WTC11 (cell line): ENCODE measurements around the gene FRMD4B.

Experiments
- ATF3 ChIP-seq: sonication (generic); formaldehyde crosslinking; conservative IDR thresholded peaks from 2 replicates; pipeline ENCODE4 v1.8.1; 2022; ENCODE audit warnings: mild to moderate bottlenecking, missing genetic modification reagents
- CBFB ChIP-seq: sonication (generic); formaldehyde crosslinking; IDR thresholded peaks from 2 replicates; pipeline ENCODE4 v1.8.1; 2022; ENCODE audit warnings: mild to moderate bottlenecking, low read depth, missing genetic modification reagents
- CTCF ChIP-seq: fragments of 200-600 bp; IDR thresholded peaks from 2 replicates; pipeline ENCODE4 v1.8.0; 2022; ENCODE audit warnings: antibody characterized with exemption
- MYBL2 ChIP-seq: sonication (generic); formaldehyde crosslinking; IDR thresholded peaks from 2 replicates; pipeline ENCODE4 v1.8.1; 2023; ENCODE audit warnings: mild to moderate bottlenecking, moderate library complexity, missing genetic modification reagents
- NR1H2 ChIP-seq: sonication (generic); formaldehyde crosslinking; IDR thresholded peaks from 2 replicates; pipeline ENCODE4 v1.9.0; 2021; ENCODE audit warnings: mild to moderate bottlenecking, moderate library complexity, missing genetic modification reagents
- PRDM15 ChIP-seq: sonication (generic); formaldehyde crosslinking; IDR thresholded peaks from 2 replicates; pipeline ENCODE4 v1.8.0; 2022; ENCODE audit warnings: missing genetic modification reagents
- ZNF121 ChIP-seq: sonication (generic); formaldehyde crosslinking; IDR thresholded peaks from 2 replicates; pipeline ENCODE4 v1.8.0; 2023; ENCODE audit warnings: missing genetic modification reagents
- ZNF263 ChIP-seq: sonication (generic); formaldehyde crosslinking; IDR thresholded peaks from 2 replicates; pipeline ENCODE4 v1.8.1; 2022; ENCODE audit warnings: low read depth, mild to moderate bottlenecking, moderate library complexity, missing genetic modification reagents

GRCh38 chr3:69388241-69388640 lies 2.4 kb upstream of the FRMD4B start:
- no peak for TF ChIP-seq CTCF
- no peak for TF ChIP-seq NR1H2 (CRISPR knock-in tag)
- no peak for TF ChIP-seq ZNF121 (CRISPR knock-in tag)
- no peak for TF ChIP-seq CBFB (CRISPR knock-in tag)
- no peak for TF ChIP-seq ATF3
- TF ChIP-seq MYBL2 (CRISPR knock-in tag), result no peak
- TF ChIP-seq ZNF263, result no peak
- no peak for TF ChIP-seq PRDM15 (CRISPR knock-in tag)
